H9 (cell line): ENCODE results near the gene ABR. TPM values are rescaled to one million over a fixed set of nuclear protein-coding genes. Genes with fewer than 3 reads are reported as not detected.

Experiments
- DNase-seq: peaks from one replicate; pipeline ENCODE4 v3.0.0-alpha.2; 2017
- H2AFZ ChIP-seq: one replicate; pipeline ENCODE4 v1.6.1; 2013; ENCODE audit warnings: mild to moderate bottlenecking, low read length, control low read depth, moderate library complexity
- H2AK5ac ChIP-seq: 2 replicates; pipeline ENCODE4 v1.6.1; 2013; ENCODE audit warnings: low read length, control low read depth, mixed read lengths; ENCODE audit not compliant: insufficient read length
- H2BK120ac ChIP-seq: one replicate; pipeline ENCODE4 v1.6.1; 2013; ENCODE audit warnings: low read depth, mild to moderate bottlenecking, low read length, control low read depth, inconsistent platforms; ENCODE audit not compliant: poor library complexity, severe bottlenecking
- H2BK12ac ChIP-seq: 2 replicates; pipeline ENCODE4 v1.6.1; 2013; ENCODE audit warnings: low read length, control low read depth, mixed read lengths, low read depth; ENCODE audit not compliant: insufficient read length
- H2BK15ac ChIP-seq: 2 replicates; pipeline ENCODE4 v1.6.1; 2013; ENCODE audit warnings: low read depth, low read length, control low read depth
- H2BK20ac ChIP-seq: one replicate; pipeline ENCODE4 v1.6.1; 2013; ENCODE audit warnings: low read depth, mild to moderate bottlenecking, low read length, control low read depth, inconsistent platforms; ENCODE audit not compliant: poor library complexity, severe bottlenecking
- H2BK5ac ChIP-seq: 2 replicates; pipeline ENCODE4 v1.6.1; 2013; ENCODE audit warnings: low read length, control low read depth, mixed read lengths; ENCODE audit not compliant: insufficient read length
- H3K14ac ChIP-seq: 2 replicates; pipeline ENCODE4 v1.6.1; 2013; ENCODE audit warnings: low read length, control low read depth; ENCODE audit not compliant: insufficient read depth
- H3K18ac ChIP-seq: 2 replicates; pipeline ENCODE4 v1.6.1; 2013; ENCODE audit warnings: low read depth, mild to moderate bottlenecking, mixed read lengths, low read length, control low read depth; ENCODE audit not compliant: insufficient read length
- H3K23ac ChIP-seq: 2 replicates; pipeline ENCODE4 v1.6.1; 2013; ENCODE audit warnings: low read length, control low read depth, mixed read lengths, low read depth; ENCODE audit not compliant: insufficient read length
- H3K23me2 ChIP-seq: 2 replicates; pipeline ENCODE4 v1.6.1; 2013; ENCODE audit warnings: low read depth, mild to moderate bottlenecking, mixed read lengths, low read length, control low read depth; ENCODE audit not compliant: insufficient read length, poor library complexity, severe bottlenecking
- H3K27ac ChIP-seq: 2 replicates; pipeline ENCODE4 v1.5.1; 2013; ENCODE audit warnings: low read length, control low read depth, mixed read lengths, low read depth; ENCODE audit not compliant: insufficient read length
- H3K27me3 ChIP-seq: 2 replicates; pipeline ENCODE4 v1.6.1; 2013; ENCODE audit warnings: low read length, control low read depth, inconsistent platforms; ENCODE audit not compliant: insufficient read depth
- H3K4ac ChIP-seq: 2 replicates; pipeline ENCODE4 v1.6.1; 2013; ENCODE audit warnings: low read depth, mild to moderate bottlenecking, control low read depth, inconsistent platforms, low read length, moderate library complexity
- H3K4me1 ChIP-seq: 2 replicates; pipeline ENCODE4 v1.6.1; 2013; ENCODE audit warnings: low read length, control low read depth, inconsistent platforms; ENCODE audit not compliant: insufficient read depth
- H3K4me2 ChIP-seq: 2 replicates; pipeline ENCODE4 v1.6.1; 2013; ENCODE audit warnings: low read length, control low read depth, mixed read lengths; ENCODE audit not compliant: insufficient read length, insufficient read depth
- H3K56ac ChIP-seq: 2 replicates; pipeline ENCODE4 v1.6.1; 2013; ENCODE audit warnings: low read depth, mild to moderate bottlenecking, mixed read lengths, low read length, control low read depth; ENCODE audit not compliant: insufficient read length
- H3K79me1 ChIP-seq: 2 replicates; pipeline ENCODE4 v1.6.1; 2013; ENCODE audit warnings: low read depth, mild to moderate bottlenecking, moderate library complexity, low read length, control low read depth, inconsistent platforms; ENCODE audit not compliant: insufficient read depth, poor library complexity, severe bottlenecking
- H3K79me2 ChIP-seq: 2 replicates; pipeline ENCODE4 v1.6.1; 2013; ENCODE audit warnings: low read length, control low read depth, inconsistent platforms; ENCODE audit not compliant: insufficient read depth
- H3K9ac ChIP-seq: 2 replicates; pipeline ENCODE4 v1.6.1; 2013; ENCODE audit warnings: low read length, control low read depth, mixed read lengths; ENCODE audit not compliant: insufficient read length; ENCODE audit errors: extremely low read depth
- H3K9me3 ChIP-seq: one replicate; pipeline ENCODE4 v1.6.1; 2013; ENCODE audit warnings: low read depth, low read length, inconsistent platforms; ENCODE audit not compliant: control insufficient read depth
- H3T11ph ChIP-seq: one replicate; pipeline ENCODE4 v1.6.1; 2013; ENCODE audit warnings: mild to moderate bottlenecking, low read length, control low read depth, inconsistent platforms
- H4K20me1 ChIP-seq: one replicate; pipeline ENCODE4 v1.6.1; 2013; ENCODE audit not compliant: control insufficient read depth, insufficient read length, insufficient read depth
- H4K5ac ChIP-seq: 2 replicates; pipeline ENCODE4 v1.6.1; 2013; ENCODE audit warnings: low read depth, mild to moderate bottlenecking, mixed read lengths, low read length, control low read depth; ENCODE audit not compliant: insufficient read length
- H4K8ac ChIP-seq: replicated peaks from 2 replicates; pipeline ENCODE4 v1.6.1; 2013; ENCODE audit warnings: low read length, control low read depth, mixed read lengths, low read depth; ENCODE audit not compliant: insufficient read length
- H4K91ac ChIP-seq: 2 replicates; pipeline ENCODE4 v1.6.1; 2013; ENCODE audit warnings: low read depth, mild to moderate bottlenecking, moderate library complexity, mixed read lengths, low read length, control low read depth; ENCODE audit not compliant: insufficient read length
- H3K27ac Mint-ChIP-seq, 3 experiments: 2 replicates in 2 of 3; 3 replicates in 1 of 3; pipeline ENCODE4 v1.8.0; 2020 to 2021; ENCODE audit warnings: mixed read lengths in 3 of 3, mild to moderate bottlenecking in 1 of 3, moderate library complexity in 1 of 3
- H3K27me3 Mint-ChIP-seq: 2 replicates; pipeline ENCODE4 v1.8.0; 2021; ENCODE audit warnings: low read depth, mild to moderate bottlenecking, moderate library complexity, mixed read lengths
- H3K36me3 Mint-ChIP-seq, 3 experiments: 2 replicates in 2 of 3; 3 replicates in 1 of 3; pipeline ENCODE4 v1.8.0; 2020 to 2021; ENCODE audit warnings: low read depth in 3 of 3, mixed read lengths in 3 of 3; ENCODE audit not compliant: insufficient read depth in 1 of 3
- H3K4me1 Mint-ChIP-seq, 2 experiments: 2 replicates each; pipeline ENCODE4 v1.8.0; 2020; ENCODE audit warnings: mixed read lengths in 2 of 2
- H3K4me3 Mint-ChIP-seq, 2 experiments: 2 replicates in 1 of 2; 3 replicates in 1 of 2; pipeline ENCODE4 v1.8.0; 2020 to 2021; ENCODE audit warnings: mild to moderate bottlenecking in 2 of 2, mixed read lengths in 2 of 2, moderate library complexity in 1 of 2
- H3K9me3 Mint-ChIP-seq, 2 experiments: 2 replicates in 1 of 2; 3 replicates in 1 of 2; pipeline ENCODE4 v1.8.0; 2020; ENCODE audit warnings: mild to moderate bottlenecking in 2 of 2, mixed read lengths in 2 of 2, moderate library complexity in 1 of 2
- CTCF ChIP-seq: fragments of 200-600 bp; sonication (generic); conservative IDR thresholded peaks from 3 replicates; pipeline ENCODE4 v1.8.0; 2021; ENCODE audit warnings: antibody characterized with exemption, mild to moderate bottlenecking
- WGBS: extraction: QIAGEN DNeasy Blood & Tissue Kit; methylation state at CpG from one replicate; pipeline ENCODE4 v1.1.7; 2013; ENCODE audit warnings: missing lambda C conversion rate, low lambda C conversion rate, mixed read lengths; ENCODE audit not compliant: insufficient read length; ENCODE audit errors: extremely low coverage; 5-methylcytosine and 5-hydroxymethylcytosine counted together
- total RNA-seq: library from RNA; stranded (reverse); gene quantifications from 2 replicates; pipeline ENCODE4 v1.2.1, GENCODE V29; 2021

Gene ABR
- total RNA-seq, 1 experiment from 2014 or later = 34.7 TPM

DNA sequence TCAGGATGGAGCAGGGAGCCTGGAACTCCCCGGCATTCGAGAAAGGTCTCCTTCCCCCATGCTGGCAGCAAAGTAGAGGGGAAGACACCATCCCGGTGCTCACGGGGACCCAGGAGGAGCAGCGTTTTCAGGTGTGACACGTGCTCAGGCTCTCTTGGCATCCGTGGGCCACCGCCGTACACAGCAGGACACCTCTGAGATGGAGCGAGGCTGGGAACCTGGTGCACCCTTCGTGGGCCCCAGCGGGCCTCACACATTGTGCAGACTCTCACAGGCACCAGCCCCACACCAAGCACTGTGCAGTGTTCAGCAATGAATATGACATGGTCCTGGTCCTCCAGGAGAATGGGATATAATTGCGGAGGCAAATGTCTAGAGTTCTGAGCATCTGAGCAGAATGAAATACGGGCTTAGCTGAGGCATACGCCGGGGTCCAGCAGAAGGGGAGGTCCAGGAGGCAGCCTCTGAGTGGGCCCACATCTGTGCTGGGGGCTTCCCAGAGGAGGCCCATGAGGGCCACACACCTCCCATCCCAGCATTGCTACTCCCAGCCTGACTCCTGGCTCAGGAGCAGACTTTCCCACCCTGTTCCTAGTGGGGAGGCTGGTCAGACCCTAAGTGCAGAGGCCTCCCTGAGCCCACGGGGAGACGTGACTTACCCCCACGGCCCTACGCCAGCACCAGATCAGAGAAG, 72.6 kb downstream of the ABR start:
- Histone ChIP-seq H3T11ph (no peak overlapping the region), H3K4me1 (peaks cover 5% of the 10 kb centered on the region; the same call in 1 of the 2 replicates), H3K79me2 (no peaks in the 10 kb centered on the region), H4K5ac (no peak overlapping the region), H3K56ac (no peak overlapping the region), H4K91ac (no peak overlapping the region), H4K8ac (no peak overlapping the region), H3K23me2 (peaks cover 4% of the 10 kb centered on the region), H2BK120ac (no peak overlapping the region), H2BK12ac (no peak overlapping the region), H3K4ac (no peak overlapping the region), H2AFZ (no peak overlapping the region), H3K4me2 (no peak overlapping the region), H2BK20ac (no peak overlapping the region), H3K79me1 (no peaks in the 10 kb centered on the region), H3K27ac (no peak overlapping the region), H2AK5ac (no peak overlapping the region), H3K23ac (no peak overlapping the region), H2BK5ac (no peak overlapping the region), H2BK15ac (no peak overlapping the region), H3K9me3 (no peaks in the 10 kb centered on the region), H3K27me3 (no peaks in the 10 kb centered on the region; the same call in 1 of the 2 replicates), H3K9ac (no peak overlapping the region), H3K18ac (no peak overlapping the region), H4K20me1 (no peaks in the 10 kb centered on the region), H3K14ac (no peak overlapping the region)
- no CpG with 5 or more reads among the region's 20 CpGs for WGBS
- H3K27ac Mint-ChIP-seq = no peak overlapping the region
- peaks cover 21 to 38% of the 10 kb centered on the region in 2 experiments for H3K4me1 Mint-ChIP-seq
- peak overlapping the region in 1 of 2 experiments; percentile 40; a peak in 1 of 5 replicates for H3K4me3 Mint-ChIP-seq
- peaks cover 1 to 4% (median 2%) of the 10 kb centered on the region in 3 experiments for H3K36me3 Mint-ChIP-seq
- peaks cover 31% of the 10 kb centered on the region for H3K27me3 Mint-ChIP-seq
- DNase-seq = no peak
- H3K9me3 Mint-ChIP-seq = peaks cover 0 to 1% of the 10 kb centered on the region in 2 experiments; a peak in 3 of 5 replicates
- TF ChIP-seq CTCF = no peak
